ENCODE measurements around the gene PRDM11.

DNA sequence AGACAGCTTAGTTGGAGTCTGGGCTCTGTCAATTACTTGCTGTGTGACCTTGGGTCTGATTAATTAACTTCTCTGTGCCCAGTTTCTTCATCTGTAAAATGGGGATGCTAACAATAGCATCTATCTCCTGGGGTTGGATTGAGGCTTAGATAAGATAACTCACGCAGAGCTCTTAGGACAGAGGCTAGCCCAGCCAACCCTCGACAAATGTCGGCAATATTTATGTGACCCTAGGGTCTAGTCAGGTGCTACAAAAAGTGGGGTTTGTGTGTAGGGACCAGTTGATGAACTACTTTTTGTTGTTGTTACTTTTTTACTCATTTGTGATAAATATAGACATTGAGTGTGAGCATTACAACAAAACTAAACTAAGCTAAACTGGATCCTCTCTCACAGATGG, 117.3 kb downstream of the PRDM11 start:
- no peak for TF ChIP-seq POLR2A (IDR thresholded peaks at IDR 0.05; ENCODE audit: low read depth, low read length)
- TF ChIP-seq SPI1 (IDR thresholded peaks at IDR 0.05; ENCODE audit: low read depth, low read length): no peak
- no peak for TF ChIP-seq PAX5 (IDR thresholded peaks at IDR 0.05; ENCODE audit: insufficient read depth, low read length, severe bottlenecking)
